Measurements from ENCODE around the gene PSMD11. TPM values are rescaled to one million over a fixed set of nuclear protein-coding genes. Genes with fewer than 3 reads are reported as not detected.

PSMD11 gene
- total and polyA plus RNA-seq, 2 experiments from 2014 or later: 44.2 to 158 TPM

GRCh38 chr17:32486701-32487472, 42.6 kb downstream of the PSMD11 start, which contains the start of gene CDK5R1:
Gene CDK5R1, plus strand, starts transcription at chr17:32486993. Its CDS starts 628 bp downstream, at chr17:32487621.
- H4K20me1 ChIP-seq (ENCODE audit: insufficient read depth): no peaks in the 10 kb centered on the region
- peak within 1 kb of the TSS; percentile 72 for H2AFZ ChIP-seq
- TF ChIP-seq EZH2phosphoT487 (IDR thresholded peaks at IDR 0.05; ENCODE audit: insufficient read depth, low read depth) (no peak), EZH2 (IDR thresholded peaks at IDR 0.05; ENCODE audit: insufficient read depth, poor library complexity, severe bottlenecking) (no peak)
- 0 to 2% methylated on average over 25 to 87 of the region's 135 CpGs for WGBS, 2 experiments (ENCODE audit: low coverage in 1 of 2, low lambda C conversion rate in 2 of 2, missing lambda C conversion rate in 2 of 2)
- H3K27ac ChIP-seq: no peak within 1 kb of the TSS
- H3K9me3 ChIP-seq (ENCODE audit: low read depth): no peaks in the 10 kb centered on the region
- in situ Hi-C loops (cut with MboI): no loop called here
- peak within 1 kb of the TSS; percentile 67 for H3K4me2 ChIP-seq (ENCODE audit: unreplicated experiment)
- peaks cover 3% of the 10 kb centered on the region; the same call in 1 of the 2 replicates for H3K4me1 ChIP-seq (ENCODE audit: insufficient read depth)
- 0 out of 2 replicates have a peak, but pooled peaks cover 3% of the 10 kb centered on the region for H3K36me3 ChIP-seq (ENCODE audit: low read depth)
- peak within 1 kb of the TSS; percentile 63 for H3K9ac ChIP-seq
- no peaks in the 10 kb centered on the region for H3K9me2 ChIP-seq (ENCODE audit: insufficient read depth)
- H3K27me3 ChIP-seq (replicated peaks; ENCODE audit: insufficient read depth): no peaks in the 10 kb centered on the region
- DNase-seq: peak; percentile 86
- peak within 1 kb of the TSS; percentile 81 for H3K4me3 ChIP-seq
- no peaks in the 10 kb centered on the region for H3K79me2 ChIP-seq (ENCODE audit: insufficient read depth)
- H3F3A ChIP-seq (ENCODE audit: insufficient read depth): peaks cover 29% of the 10 kb centered on the region

GRCh38 chr17:32487473-32488176, 43.3 kb downstream of the PSMD11 start:
- H3K4me3 ChIP-seq: peak overlapping the region; percentile 81
- no peaks in the 10 kb centered on the region for H3K79me2 ChIP-seq (ENCODE audit: insufficient read depth)
- DNase-seq: peak; percentile 43
- in situ Hi-C loops (cut with MboI): no loop called here
- H3F3A ChIP-seq (ENCODE audit: insufficient read depth): peaks cover 24% of the 10 kb centered on the region
- TF ChIP-seq EZH2phosphoT487 (IDR thresholded peaks at IDR 0.05; ENCODE audit: insufficient read depth, low read depth): no peak
- TF ChIP-seq EZH2 (IDR thresholded peaks at IDR 0.05; ENCODE audit: insufficient read depth, poor library complexity, severe bottlenecking): no peak
- H4K20me1 ChIP-seq (ENCODE audit: insufficient read depth): no peaks in the 10 kb centered on the region
- H3K4me1 ChIP-seq (ENCODE audit: insufficient read depth): peaks cover 3% of the 10 kb centered on the region; the same call in 1 of the 2 replicates
- H3K9ac ChIP-seq: peak overlapping the region; percentile 54
- H3K36me3 ChIP-seq (ENCODE audit: low read depth): no peaks in the 10 kb centered on the region
- H3K27ac ChIP-seq: no peak overlapping the region
- 36 to 59% methylated on average over 41 to 48 of the region's 59 CpGs for WGBS, 2 experiments (ENCODE audit: low coverage in 1 of 2, low lambda C conversion rate in 2 of 2, missing lambda C conversion rate in 2 of 2)
- no peaks in the 10 kb centered on the region for H3K9me2 ChIP-seq (ENCODE audit: insufficient read depth)
- peak overlapping the region; percentile 67 for H3K4me2 ChIP-seq (ENCODE audit: unreplicated experiment)
- H2AFZ ChIP-seq: peak overlapping the region; percentile 72
- H3K9me3 ChIP-seq (ENCODE audit: low read depth): no peaks in the 10 kb centered on the region
- no peaks in the 10 kb centered on the region for H3K27me3 ChIP-seq (replicated peaks; ENCODE audit: insufficient read depth)

- in situ Hi-C loops (cut with MboI): no loop called here
Observed at GRCh38 chr17:32488177-32488542, 43.9 kb downstream of the PSMD11 start.

GRCh38 chr17:32488604-32489180, 44.4 kb downstream of the PSMD11 start:
- H3K27ac ChIP-seq: no peak overlapping the region
- TF ChIP-seq EZH2phosphoT487 (IDR thresholded peaks at IDR 0.05; ENCODE audit: insufficient read depth, low read depth) (no peak), EZH2 (IDR thresholded peaks at IDR 0.05; ENCODE audit: insufficient read depth, poor library complexity, severe bottlenecking) (no peak)
- no peaks in the 10 kb centered on the region for H4K20me1 ChIP-seq (ENCODE audit: insufficient read depth)
- no peaks in the 10 kb centered on the region for H3K27me3 ChIP-seq (replicated peaks; ENCODE audit: insufficient read depth)
- no peaks in the 10 kb centered on the region for H3K79me2 ChIP-seq (ENCODE audit: insufficient read depth)
- no peaks in the 10 kb centered on the region for H3K9me2 ChIP-seq (ENCODE audit: insufficient read depth)
- no peak overlapping the region for H3K4me3 ChIP-seq
- WGBS, 2 experiments (ENCODE audit: low coverage in 1 of 2, low lambda C conversion rate in 2 of 2, missing lambda C conversion rate in 2 of 2): 96 to 98% methylated on average over 13 of the region's 13 CpGs
- H3K9ac ChIP-seq: no peak overlapping the region
- H3K4me2 ChIP-seq (ENCODE audit: unreplicated experiment): no peak overlapping the region
- in situ Hi-C loops (cut with MboI): no loop called here
- DNase-seq: no peak
- H3K9me3 ChIP-seq (ENCODE audit: low read depth): no peaks in the 10 kb centered on the region
- H3K36me3 ChIP-seq (ENCODE audit: low read depth): no peaks in the 10 kb centered on the region
- H2AFZ ChIP-seq: no peak overlapping the region
- H3K4me1 ChIP-seq (ENCODE audit: insufficient read depth): peaks cover under 1% of the 10 kb centered on the region; the same call in 1 of the 2 replicates
- peaks cover 17% of the 10 kb centered on the region for H3F3A ChIP-seq (ENCODE audit: insufficient read depth)

More at GRCh38 chr17:32488177-32488542, 43.9 kb downstream of the PSMD11 start:
- no peak for DNase-seq
- 96 to 97% methylated on average over 16 of the region's 16 CpGs for WGBS, 2 experiments (ENCODE audit: low coverage in 1 of 2, low lambda C conversion rate in 2 of 2, missing lambda C conversion rate in 2 of 2)
- H3K27me3 ChIP-seq (replicated peaks; ENCODE audit: insufficient read depth): no peaks in the 10 kb centered on the region
- peaks cover 3% of the 10 kb centered on the region; the same call in 1 of the 2 replicates for H3K4me1 ChIP-seq (ENCODE audit: insufficient read depth)
- H3K9me2 ChIP-seq (ENCODE audit: insufficient read depth): no peaks in the 10 kb centered on the region
- H3K79me2 ChIP-seq (ENCODE audit: insufficient read depth): no peaks in the 10 kb centered on the region
- no peak overlapping the region for H3K4me3 ChIP-seq
- H3K4me2 ChIP-seq (ENCODE audit: unreplicated experiment): no peak overlapping the region
- TF ChIP-seq EZH2phosphoT487 (IDR thresholded peaks at IDR 0.05; ENCODE audit: insufficient read depth, low read depth): no peak
- TF ChIP-seq EZH2 (IDR thresholded peaks at IDR 0.05; ENCODE audit: insufficient read depth, poor library complexity, severe bottlenecking): no peak
- no peak overlapping the region for H3K9ac ChIP-seq
- H3K9me3 ChIP-seq (ENCODE audit: low read depth): no peaks in the 10 kb centered on the region
- H3K27ac ChIP-seq: no peak overlapping the region
- H3K36me3 ChIP-seq (ENCODE audit: low read depth): no peaks in the 10 kb centered on the region
- peaks cover 19% of the 10 kb centered on the region for H3F3A ChIP-seq (ENCODE audit: insufficient read depth)
- H2AFZ ChIP-seq: no peak overlapping the region
- no peaks in the 10 kb centered on the region for H4K20me1 ChIP-seq (ENCODE audit: insufficient read depth)

All from GM23248 (cell line).